ENCODE measurements around the gene NEB. TPM values are rescaled to one million over a fixed set of nuclear protein-coding genes. Genes with fewer than 3 reads are reported as not detected.
"Not testable (repeated sequence)": the region's sequence is repeated elsewhere in the genome, so short reads cannot be mapped to it uniquely, and the experiment has no call there.

The NEB gene
- total and polyA plus RNA-seq, 2 of the 4 experiments (the other 2 are of a cell fraction) = under 0.01 TPM; not detected in 1

- CTCF ChIA-PET; H3K56ac ChIP-seq (ENCODE audit: extremely low read depth, insufficient read depth, low read length); H2AK5ac ChIP-seq (ENCODE audit: low read depth, low read length); H3K27me3 ChIP-seq (ENCODE audit: control insufficient read depth, insufficient read depth, low read length); H3K4me1 ChIP-seq (ENCODE audit: control insufficient read depth, insufficient read depth, low read length); H3K27ac ChIP-seq (ENCODE audit: insufficient read depth, low read length); intact Hi-C loops (cut with micrococcal nuclease); H3K23ac ChIP-seq (ENCODE audit: low read depth, low read length); H3K14ac ChIP-seq (replicated peaks; ENCODE audit: low read depth, low read length); ATAC-seq (ENCODE audit: low read depth); H4K20me1 ChIP-seq (ENCODE audit: insufficient read depth, low read length); H4K5ac ChIP-seq (ENCODE audit: low read depth, low read length); H4K91ac ChIP-seq (ENCODE audit: insufficient read depth, low read depth, low read length); H2BK15ac ChIP-seq (ENCODE audit: low read depth, low read length); H3K36me3 ChIP-seq (ENCODE audit: control insufficient read depth, insufficient read depth, low read length); H4K8ac ChIP-seq (ENCODE audit: low read depth in 2 of 2, low read length in 2 of 2); H2BK120ac ChIP-seq (ENCODE audit: low read depth, low read length); H2AFZ ChIP-seq (replicated peaks; ENCODE audit: low read length, poor library complexity); H2BK5ac ChIP-seq (ENCODE audit: low read depth, low read length, poor library complexity, severe bottlenecking); H3K4me2 ChIP-seq (ENCODE audit: low read depth, low read length); BruUV-seq (replicated peaks); H3K18ac ChIP-seq (ENCODE audit: low read depth, low read length); H3K9me3 ChIP-seq (ENCODE audit: control insufficient read depth, insufficient read depth, low read length); H2BK20ac ChIP-seq (ENCODE audit: low read depth, low read length); H3K79me1 ChIP-seq (ENCODE audit: low read depth in 1 of 2, low read length in 2 of 2); H2AK9ac ChIP-seq (replicated peaks; ENCODE audit: low read depth, low read length, poor library complexity); H3K9ac ChIP-seq (ENCODE audit: low read depth, low read length); dilution Hi-C loops (cut with HindIII; ENCODE audit: low sequenced_read_pairs, unreplicated experiment); in situ Hi-C loops (cut with MboI; ENCODE audit: low sequenced_read_pairs); H3K9me1 ChIP-seq (ENCODE audit: insufficient read depth, low read length); H3K4ac ChIP-seq (ENCODE audit: low read depth, low read length); POLR2A ChIA-PET (ENCODE audit: unreplicated experiment); H3K4me3 ChIP-seq (ENCODE audit: insufficient read depth, low read depth, low read length); DNase-seq: not testable (repeated sequence)
- WGBS, 2 experiments (ENCODE audit: extremely low coverage in 2 of 2, insufficient read length in 1 of 2) = no CpG with 5 or more reads among the region's 2 CpGs
Observed at GRCh38 chr2:151559431-151559830, 174.8 kb downstream of the NEB start.

DNA sequence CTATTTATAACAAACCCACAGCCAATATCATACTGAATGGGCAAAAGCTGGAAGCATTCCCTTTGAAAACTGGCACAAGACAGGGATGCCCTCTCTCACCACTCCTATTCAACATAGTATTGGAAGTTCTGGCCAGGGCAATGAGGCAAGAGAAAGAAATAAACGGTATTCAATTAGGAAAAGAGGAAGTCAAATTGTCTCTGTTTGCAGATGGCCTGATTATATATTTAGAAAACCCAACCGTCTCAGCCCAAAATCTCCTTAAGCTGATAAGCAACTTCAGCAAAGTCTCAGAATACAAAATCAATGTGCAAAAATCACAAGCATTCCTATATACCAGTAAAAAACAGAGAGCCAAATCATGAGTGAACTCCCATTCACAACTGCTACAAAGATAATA, 176.4 kb downstream of the NEB start:
- CTCF ChIA-PET; POLR2A ChIA-PET (ENCODE audit: unreplicated experiment): not testable (repeated sequence)

More for the DNA sequence above, 176.4 kb downstream of the NEB start:
- dilution Hi-C loops (cut with HindIII; ENCODE audit: low sequenced_read_pairs, unreplicated experiment); BruUV-seq (replicated peaks); H2BK5ac ChIP-seq (ENCODE audit: low read depth, low read length, poor library complexity, severe bottlenecking); H2AK9ac ChIP-seq (replicated peaks; ENCODE audit: low read depth, low read length, poor library complexity); ATAC-seq (ENCODE audit: low read depth); H3K27ac ChIP-seq (ENCODE audit: insufficient read depth, low read length); H2AK5ac ChIP-seq (ENCODE audit: low read depth, low read length); intact Hi-C loops (cut with micrococcal nuclease); H3K18ac ChIP-seq (ENCODE audit: low read depth, low read length); H3K9me3 ChIP-seq (ENCODE audit: control insufficient read depth, insufficient read depth, low read length); H4K20me1 ChIP-seq (ENCODE audit: insufficient read depth, low read length); H2AFZ ChIP-seq (replicated peaks; ENCODE audit: low read length, poor library complexity); H3K36me3 ChIP-seq (ENCODE audit: control insufficient read depth, insufficient read depth, low read length); H3K4me2 ChIP-seq (ENCODE audit: low read depth, low read length); H2BK120ac ChIP-seq (ENCODE audit: low read depth, low read length); H4K91ac ChIP-seq (ENCODE audit: insufficient read depth, low read depth, low read length); H3K9me1 ChIP-seq (ENCODE audit: insufficient read depth, low read length); H3K23ac ChIP-seq (ENCODE audit: low read depth, low read length); H3K14ac ChIP-seq (replicated peaks; ENCODE audit: low read depth, low read length); H3K79me1 ChIP-seq (ENCODE audit: low read depth in 1 of 2, low read length in 2 of 2); H3K4me1 ChIP-seq (ENCODE audit: control insufficient read depth, insufficient read depth, low read length); H3K4me3 ChIP-seq (ENCODE audit: insufficient read depth, low read depth, low read length); H3K4ac ChIP-seq (ENCODE audit: low read depth, low read length); H3K56ac ChIP-seq (ENCODE audit: extremely low read depth, insufficient read depth, low read length); H3K27me3 ChIP-seq (ENCODE audit: control insufficient read depth, insufficient read depth, low read length); in situ Hi-C loops (cut with MboI; ENCODE audit: low sequenced_read_pairs); H4K8ac ChIP-seq (ENCODE audit: low read depth in 2 of 2, low read length in 2 of 2); H3K9ac ChIP-seq (ENCODE audit: low read depth, low read length); DNase-seq; H2BK20ac ChIP-seq (ENCODE audit: low read depth, low read length); H2BK15ac ChIP-seq (ENCODE audit: low read depth, low read length); H4K5ac ChIP-seq (ENCODE audit: low read depth, low read length): not testable (repeated sequence)
- no CpG with 5 or more reads among the region's 2 CpGs for WGBS, 2 experiments (ENCODE audit: extremely low coverage in 2 of 2, insufficient read length in 1 of 2)

Data from IMR-90 (cell line).